ENCODE results near the gene SP7.
A peak's percentile ranks its signal among the peaks of the same experiment; 100 is the strongest.
"Not testable (repeated sequence)": the region's sequence is repeated elsewhere in the genome, so short reads cannot be mapped to it uniquely, and the experiment has no call there.

Gene SP7

GRCh38 chr12:53373554-53374133 lies 37.5 kb upstream of the SP7 start:
- not testable (repeated sequence) for H3K36me3 ChIP-seq (ENCODE audit: insufficient read depth, low read length); H3K9me3 ChIP-seq (ENCODE audit: low read length); H3K27me3 ChIP-seq (ENCODE audit: control insufficient read depth in 1 of 2, insufficient read depth in 2 of 2, low read length in 2 of 2); H3K4me3 ChIP-seq (ENCODE audit: low read depth in 1 of 2, low read length in 2 of 2); H3K27ac ChIP-seq (ENCODE audit: low read depth, low read length); H3K9ac ChIP-seq (ENCODE audit: low read length)
- H3K4me1 ChIP-seq (ENCODE audit: insufficient read depth, low read length): peaks cover 24% of the 10 kb centered on the region

DNA sequence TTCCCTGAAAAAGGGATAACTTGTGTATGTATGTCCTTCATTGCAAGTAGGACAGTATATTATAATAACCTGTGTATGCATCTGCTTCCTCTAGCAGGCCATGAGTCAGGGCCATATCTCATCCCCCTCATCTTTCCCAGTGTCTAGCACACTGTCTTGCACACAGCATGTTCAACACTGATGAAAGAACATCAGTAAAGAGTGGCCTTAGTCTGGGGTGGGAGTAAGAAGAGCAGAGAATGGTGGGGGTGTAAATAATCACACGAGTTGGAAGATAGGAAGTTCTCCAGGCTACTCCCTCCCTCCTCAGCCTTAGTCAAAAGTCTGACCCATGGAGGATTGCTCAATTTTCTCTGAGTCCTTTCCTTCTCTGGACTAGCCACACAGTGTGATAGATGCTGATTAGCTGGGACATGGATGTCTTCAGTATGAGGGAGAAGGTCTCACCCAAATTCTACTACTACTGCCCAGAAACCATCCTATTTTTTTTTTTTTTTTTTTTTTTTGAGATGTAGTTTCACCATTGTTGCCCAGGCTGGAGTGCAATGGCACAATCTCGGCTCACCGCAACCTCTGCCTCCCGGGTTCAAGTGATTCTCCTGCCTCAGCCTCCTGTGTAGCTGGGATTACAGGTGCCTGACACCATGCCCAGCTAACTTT lies 29.2 kb upstream of the SP7 start:
- H3K9me3 ChIP-seq (ENCODE audit: low read length): no peaks in the 10 kb centered on the region
- H3K4me3 ChIP-seq (ENCODE audit: low read depth in 1 of 2, low read length in 2 of 2): no peak overlapping the region
- H3K36me3 ChIP-seq (ENCODE audit: insufficient read depth, low read length): no peaks in the 10 kb centered on the region
- H3K27me3 ChIP-seq (ENCODE audit: control insufficient read depth in 1 of 2, insufficient read depth in 2 of 2, low read length in 2 of 2): no peaks in the 10 kb centered on the region
- no peak overlapping the region for H3K9ac ChIP-seq (ENCODE audit: low read length)
- no peak overlapping the region for H3K27ac ChIP-seq (ENCODE audit: low read depth, low read length)
- peaks cover 2% of the 10 kb centered on the region for H3K4me1 ChIP-seq (ENCODE audit: insufficient read depth, low read length)

DNA sequence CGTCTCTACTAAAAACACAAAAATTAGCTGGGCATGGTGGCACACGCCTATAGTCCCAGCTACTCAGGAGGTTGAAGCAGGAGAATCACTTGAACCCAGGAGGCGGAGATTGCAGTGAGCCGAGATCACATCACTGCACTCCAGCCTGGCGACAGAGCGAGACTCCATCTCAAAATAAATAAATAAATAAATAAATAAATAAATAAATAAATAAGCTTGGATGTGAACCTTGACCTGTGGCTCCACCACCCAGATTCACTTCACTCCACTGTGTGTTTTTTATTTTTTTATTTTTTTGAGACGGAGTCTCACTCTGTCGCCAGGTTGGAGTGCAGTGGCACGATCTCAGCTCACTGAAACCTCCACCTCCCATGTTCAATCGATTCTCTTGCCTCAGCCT lies 25.5 kb upstream of the SP7 start:
- H3K27me3 ChIP-seq (ENCODE audit: control insufficient read depth in 1 of 2, insufficient read depth in 2 of 2, low read length in 2 of 2); H3K9ac ChIP-seq (ENCODE audit: low read length); H3K9me3 ChIP-seq (ENCODE audit: low read length); H3K4me1 ChIP-seq (ENCODE audit: insufficient read depth, low read length); H3K4me3 ChIP-seq (ENCODE audit: low read depth in 1 of 2, low read length in 2 of 2); H3K36me3 ChIP-seq (ENCODE audit: insufficient read depth, low read length); H3K27ac ChIP-seq (ENCODE audit: low read depth, low read length): not testable (repeated sequence)

DNA sequence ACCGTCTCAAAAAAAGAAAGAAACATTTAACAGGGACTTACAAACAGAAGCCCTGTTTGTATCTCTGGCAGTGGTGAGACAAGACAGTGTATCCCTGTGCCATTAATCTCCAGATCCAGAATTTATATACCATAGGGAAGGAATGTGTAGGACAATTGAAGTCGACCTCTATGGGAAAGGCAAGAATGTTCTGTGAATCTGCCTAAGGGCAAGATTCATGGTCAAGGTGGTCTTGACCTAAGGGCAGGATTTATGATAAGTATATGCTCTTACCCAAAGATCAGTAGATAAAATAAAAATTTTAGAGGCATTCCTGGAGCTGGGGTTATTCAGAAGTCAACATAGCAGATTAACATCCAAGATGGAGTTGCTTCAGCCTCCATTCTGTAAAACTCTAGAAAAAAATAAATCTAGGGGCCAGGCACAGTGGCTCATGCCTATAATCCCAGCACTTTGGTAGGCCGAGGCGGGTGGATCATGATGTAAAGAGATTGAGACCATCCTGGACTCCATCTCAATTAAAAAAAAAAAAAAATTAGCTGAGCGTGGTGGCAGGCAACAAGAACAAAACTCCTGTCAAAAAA lies 22.8 kb upstream of the SP7 start:
- Histone ChIP-seq H3K4me1 (ENCODE audit: insufficient read depth, low read length) (no peaks in the 10 kb centered on the region), H3K9ac (ENCODE audit: low read length) (no peak overlapping the region)

GRCh38 chr12:53355121-53355520 lies 19.0 kb upstream of the SP7 start:
- H3K4me3 ChIP-seq (ENCODE audit: low read depth in 1 of 2, low read length in 2 of 2): no peak overlapping the region
- H3K9me3 ChIP-seq (ENCODE audit: low read length): no peaks in the 10 kb centered on the region
- H3K27me3 ChIP-seq (ENCODE audit: control insufficient read depth in 1 of 2, insufficient read depth in 2 of 2, low read length in 2 of 2): no peaks in the 10 kb centered on the region
- peaks cover 8% of the 10 kb centered on the region for H3K4me1 ChIP-seq (ENCODE audit: insufficient read depth, low read length)
- no peak overlapping the region for H3K27ac ChIP-seq (ENCODE audit: low read depth, low read length)
- no peak overlapping the region for H3K9ac ChIP-seq (ENCODE audit: low read length)
- H3K36me3 ChIP-seq (ENCODE audit: insufficient read depth, low read length): no peaks in the 10 kb centered on the region

More for the DNA sequence above, 22.8 kb upstream of the SP7 start:
- Histone ChIP-seq H3K36me3 (ENCODE audit: insufficient read depth, low read length) (no peaks in the 10 kb centered on the region), H3K27me3 (ENCODE audit: control insufficient read depth in 1 of 2, insufficient read depth in 2 of 2, low read length in 2 of 2) (no peaks in the 10 kb centered on the region), H3K9me3 (ENCODE audit: low read length) (no peaks in the 10 kb centered on the region), H3K4me3 (ENCODE audit: low read depth in 1 of 2, low read length in 2 of 2) (no peak overlapping the region), H3K27ac (ENCODE audit: low read depth, low read length) (no peak overlapping the region)

- Histone ChIP-seq H3K4me3 (ENCODE audit: low read depth in 1 of 2, low read length in 2 of 2) (no peak overlapping the region), H3K36me3 (ENCODE audit: insufficient read depth, low read length) (no peaks in the 10 kb centered on the region), H3K9me3 (ENCODE audit: low read length) (no peaks in the 10 kb centered on the region), H3K9ac (ENCODE audit: low read length) (no peak overlapping the region), H3K4me1 (ENCODE audit: insufficient read depth, low read length) (peaks cover 8% of the 10 kb centered on the region), H3K27ac (ENCODE audit: low read depth, low read length) (no peak overlapping the region), H3K27me3 (ENCODE audit: control insufficient read depth in 1 of 2, insufficient read depth in 2 of 2, low read length in 2 of 2) (no peaks in the 10 kb centered on the region)
Observed at GRCh38 chr12:53353257-53353655, 17.1 kb upstream of the SP7 start.

DNA sequence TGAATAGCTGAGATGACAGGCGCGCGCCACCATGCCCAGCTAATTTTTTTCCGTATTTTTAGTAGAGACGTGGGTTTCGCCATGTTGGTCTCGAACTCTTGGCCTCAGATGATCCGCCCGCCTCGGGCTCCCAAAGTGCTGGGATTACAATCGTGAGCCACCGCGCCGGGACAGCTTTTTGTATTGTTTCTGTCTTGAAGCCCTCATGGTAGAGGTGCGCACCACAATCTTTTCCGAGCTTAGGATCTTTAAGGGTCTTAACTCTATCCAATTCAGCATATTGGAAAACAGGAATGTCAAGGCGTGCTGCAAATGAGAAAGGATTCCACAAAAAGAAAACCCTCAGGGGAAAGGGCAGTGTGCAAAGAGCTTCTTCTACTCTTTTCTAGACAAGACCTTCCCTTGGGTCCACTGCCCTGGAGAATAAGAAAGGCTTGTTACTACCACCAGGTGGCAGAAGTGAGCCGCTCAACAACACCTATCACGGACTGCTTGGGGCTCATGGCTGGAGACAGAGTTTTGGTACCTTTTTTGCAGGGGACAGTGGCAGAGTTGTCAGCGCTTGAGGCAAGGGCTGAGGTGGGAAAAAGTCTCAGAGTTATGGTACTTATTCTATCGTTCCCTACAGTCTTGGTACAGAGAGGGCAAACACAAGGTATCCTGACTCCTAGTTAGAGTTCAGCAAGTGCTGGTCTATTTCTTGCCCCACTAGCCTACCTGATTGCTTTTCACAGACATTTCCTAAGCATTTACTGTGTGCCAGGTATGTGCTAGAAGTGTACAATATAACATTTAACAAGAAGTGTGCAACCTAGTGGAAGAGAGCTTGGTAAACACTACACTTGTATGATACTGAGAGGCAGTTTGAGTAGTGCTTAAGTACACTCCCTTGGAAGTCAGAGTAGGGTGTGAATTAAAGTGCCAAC lies 16.4 kb upstream of the SP7 start:
- Histone ChIP-seq H3K27me3 (ENCODE audit: control insufficient read depth in 1 of 2, insufficient read depth in 2 of 2, low read length in 2 of 2) (no peaks in the 10 kb centered on the region), H3K27ac (ENCODE audit: low read depth, low read length) (no peak overlapping the region), H3K4me3 (ENCODE audit: low read depth in 1 of 2, low read length in 2 of 2) (no peak overlapping the region), H3K9me3 (ENCODE audit: low read length) (no peaks in the 10 kb centered on the region), H3K9ac (ENCODE audit: low read length) (no peak overlapping the region), H3K36me3 (ENCODE audit: insufficient read depth, low read length) (no peaks in the 10 kb centered on the region), H3K4me1 (ENCODE audit: insufficient read depth, low read length) (peaks cover 8% of the 10 kb centered on the region)

DNA sequence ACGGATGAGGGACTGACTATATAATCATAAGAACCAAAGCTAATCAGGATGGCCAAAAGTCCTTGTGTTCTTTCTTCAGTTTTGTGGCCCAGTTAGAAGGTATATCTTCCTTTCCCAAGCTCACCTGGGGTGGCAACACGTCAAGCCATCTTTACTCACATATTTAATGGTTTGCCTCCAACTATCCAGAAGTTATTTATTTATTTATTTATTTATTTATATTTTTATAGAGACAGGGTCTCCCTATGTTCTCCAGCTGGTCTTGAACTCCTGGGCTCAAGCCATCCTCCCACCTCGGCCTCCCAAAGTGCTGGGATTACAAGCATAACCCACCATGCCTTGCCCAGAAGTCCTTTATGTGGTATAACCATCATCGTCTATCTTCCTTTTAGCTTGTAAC lies 11.8 kb upstream of the SP7 start:
- Histone ChIP-seq H3K27me3 (ENCODE audit: control insufficient read depth in 1 of 2, insufficient read depth in 2 of 2, low read length in 2 of 2) (no peaks in the 10 kb centered on the region), H3K27ac (ENCODE audit: low read depth, low read length) (no peak overlapping the region), H3K36me3 (ENCODE audit: insufficient read depth, low read length) (no peaks in the 10 kb centered on the region), H3K9me3 (ENCODE audit: low read length) (no peaks in the 10 kb centered on the region), H3K4me3 (ENCODE audit: low read depth in 1 of 2, low read length in 2 of 2) (no peak overlapping the region), H3K4me1 (ENCODE audit: insufficient read depth, low read length) (peaks cover 14% of the 10 kb centered on the region), H3K9ac (ENCODE audit: low read length) (no peak overlapping the region)

DNA sequence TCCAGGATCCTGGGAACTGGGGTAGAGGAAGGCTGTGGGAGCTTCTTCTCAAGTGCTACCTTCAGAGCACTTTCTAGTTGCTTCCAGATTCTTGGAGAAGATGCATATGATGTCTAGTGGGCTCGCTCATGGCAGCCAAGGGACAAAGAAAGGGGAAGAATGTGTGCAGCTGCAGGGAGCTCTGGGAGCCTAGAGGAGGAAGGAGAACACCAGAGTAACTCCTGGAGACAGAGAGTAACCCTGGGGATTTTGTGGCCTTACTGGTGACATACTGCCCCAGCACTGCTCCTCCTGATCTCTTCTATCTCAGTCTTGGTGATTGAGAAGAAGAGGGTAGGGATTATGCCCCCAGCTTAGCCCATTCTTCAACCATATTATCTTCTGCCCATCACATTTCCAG lies 10.3 kb upstream of the SP7 start:
- Histone ChIP-seq H3K36me3 (ENCODE audit: insufficient read depth, low read length) (no peaks in the 10 kb centered on the region), H3K9ac (ENCODE audit: low read length) (no peak overlapping the region), H3K27ac (ENCODE audit: low read depth, low read length) (no peak overlapping the region), H3K4me1 (ENCODE audit: insufficient read depth, low read length) (peaks cover 9% of the 10 kb centered on the region), H3K9me3 (ENCODE audit: low read length) (no peaks in the 10 kb centered on the region), H3K27me3 (ENCODE audit: control insufficient read depth in 1 of 2, insufficient read depth in 2 of 2, low read length in 2 of 2) (no peaks in the 10 kb centered on the region), H3K4me3 (ENCODE audit: low read depth in 1 of 2, low read length in 2 of 2) (no peak overlapping the region)

DNA sequence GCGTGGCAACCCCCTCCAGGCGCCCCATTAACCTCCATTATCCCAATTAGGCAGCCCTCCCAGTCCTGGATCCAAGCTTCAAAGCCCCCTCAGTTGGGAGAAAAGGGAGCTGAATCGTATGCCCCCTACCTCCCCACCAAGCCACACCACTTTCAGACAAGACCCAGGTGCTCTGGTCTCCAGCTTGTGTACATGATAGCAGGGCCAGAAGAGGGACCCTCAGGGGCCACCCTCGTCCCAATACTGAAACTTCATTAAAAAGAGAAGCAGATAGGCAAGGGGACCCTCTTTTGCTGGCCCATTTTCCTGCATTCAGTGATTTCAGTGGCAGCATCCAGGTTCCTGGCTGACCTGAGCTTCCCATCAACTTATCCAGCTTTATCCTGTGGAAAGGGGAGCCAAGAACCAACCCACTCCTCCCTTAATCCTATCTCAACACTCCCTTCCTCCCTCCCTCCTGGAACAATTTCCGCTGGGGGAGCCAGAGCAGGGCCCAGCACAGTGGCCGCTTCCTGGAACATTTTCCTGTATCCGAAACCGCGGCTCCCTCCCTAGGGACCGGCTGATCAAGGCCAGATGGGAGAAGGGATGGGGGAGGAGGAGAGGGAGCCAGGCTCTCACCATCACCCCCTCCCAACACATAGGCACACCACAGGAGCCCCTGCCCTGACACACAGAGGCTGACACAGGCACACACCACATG lies 9.5 kb upstream of the SP7 start:
- Histone ChIP-seq H3K9ac (ENCODE audit: low read length) (no peak overlapping the region), H3K4me3 (ENCODE audit: low read depth in 1 of 2, low read length in 2 of 2) (no peak overlapping the region), H3K27ac (ENCODE audit: low read depth, low read length) (peak overlapping the region; percentile 95)

More for the DNA sequence above, 9.5 kb upstream of the SP7 start:
- Histone ChIP-seq H3K27me3 (ENCODE audit: control insufficient read depth in 1 of 2, insufficient read depth in 2 of 2, low read length in 2 of 2) (no peaks in the 10 kb centered on the region), H3K36me3 (ENCODE audit: insufficient read depth, low read length) (no peaks in the 10 kb centered on the region), H3K9me3 (ENCODE audit: low read length) (no peaks in the 10 kb centered on the region), H3K4me1 (ENCODE audit: insufficient read depth, low read length) (peaks cover 9% of the 10 kb centered on the region)
